ENCODE data around the gene RALBP1.
"Not testable (repeated sequence)": the region's sequence is repeated elsewhere in the genome, so short reads cannot be mapped to it uniquely, and the experiment has no call there.

RALBP1 gene

GRCh38 chr18:9449600-9450414 lies 25.5 kb upstream of the RALBP1 start:
- Histone ChIP-seq H3K9me3 (ENCODE audit: control insufficient read depth, insufficient read depth, low read depth, low read length) (no peaks in the 10 kb centered on the region), H3K4me3 (ENCODE audit: low read depth, low read length) (no peak overlapping the region), H3K36me3 (ENCODE audit: control insufficient read depth in 2 of 2, insufficient read depth in 1 of 2, low read length in 2 of 2) (no peaks in the 10 kb centered on the region), H3K27ac (ENCODE audit: extremely low read depth, low read depth, low read length) (no peak overlapping the region), H3K4me1 (ENCODE audit: control insufficient read depth, insufficient read depth, low read length) (no peaks in the 10 kb centered on the region)
- POLR2A ChIA-PET, result no interaction called here
- no peak for TF ChIP-seq ZNF768 (tag by site-specific recombination; IDR thresholded peaks at IDR 0.05)
- TF ChIP-seq RBAK (tag by site-specific recombination; IDR thresholded peaks at IDR 0.05), result no peak
- TF ChIP-seq ZNF148 (tag by site-specific recombination; IDR thresholded peaks at IDR 0.05; ENCODE audit: borderline replicate concordance), result no peak
- TF ChIP-seq GLI4 (tag by site-specific recombination; IDR thresholded peaks at IDR 0.05), result no peak
- TF ChIP-seq ZNF473 (tag by site-specific recombination; IDR thresholded peaks at IDR 0.05), result no peak
- no peak for TF ChIP-seq ZFP69B (tag by site-specific recombination; IDR thresholded peaks at IDR 0.05)
- TF ChIP-seq ZNF571 (tag by site-specific recombination; IDR thresholded peaks at IDR 0.05), result no peak
- TF ChIP-seq PRDM2 (tag by site-specific recombination; IDR thresholded peaks at IDR 0.05; ENCODE audit: borderline replicate concordance), result no peak
- no peak for TF ChIP-seq ZNF350 (tag by site-specific recombination; IDR thresholded peaks at IDR 0.05)
- TF ChIP-seq TRIM28 (IDR thresholded peaks at IDR 0.05; ENCODE audit: borderline replicate concordance, low read length), result no peak
- no peak for TF ChIP-seq ZNF624 (tag by site-specific recombination; IDR thresholded peaks at IDR 0.05)
- CTCF ChIA-PET, result interaction anchor here (0.6 to 1.3 kb wide), 2 partner anchors 67 to 290 kb away, joined by 4 to 6 read pairs; no protein-coding TSS in a partner anchor

- H3K4me3 ChIP-seq (ENCODE audit: low read depth, low read length); POLR2A ChIA-PET; H3K27ac ChIP-seq (ENCODE audit: extremely low read depth, low read depth, low read length); H3K9me3 ChIP-seq (ENCODE audit: control insufficient read depth, insufficient read depth, low read depth, low read length); H3K4me1 ChIP-seq (ENCODE audit: control insufficient read depth, insufficient read depth, low read length); H3K36me3 ChIP-seq (ENCODE audit: control insufficient read depth in 2 of 2, insufficient read depth in 1 of 2, low read length in 2 of 2): not testable (repeated sequence)
- peak; percentile 45; the same call in 1 of the 2 replicates for TF ChIP-seq ZNF121 (tag by site-specific recombination; IDR thresholded peaks at IDR 0.05)
- CTCF ChIA-PET, result interaction anchor here (0.6 kb wide), 1 partner anchor 128 kb away, joined by 5 read pairs; no protein-coding TSS in a partner anchor
Measured at GRCh38 chr18:9450920-9451319, 24.4 kb upstream of the RALBP1 start.

GRCh38 chr18:9453283-9453682 lies 22.0 kb upstream of the RALBP1 start:
- TF ChIP-seq ZNF571 (tag by site-specific recombination; IDR thresholded peaks at IDR 0.05) (no peak), ZSCAN16 (tag by site-specific recombination; IDR thresholded peaks at IDR 0.05) (no peak)
- ChIA-PET CTCF (no interaction called here), POLR2A (no interaction called here)
- Histone ChIP-seq H3K36me3 (ENCODE audit: control insufficient read depth in 2 of 2, insufficient read depth in 1 of 2, low read length in 2 of 2) (no peaks in the 10 kb centered on the region), H3K27ac (ENCODE audit: extremely low read depth, low read depth, low read length) (no peak overlapping the region), H3K9me3 (ENCODE audit: control insufficient read depth, insufficient read depth, low read depth, low read length) (no peaks in the 10 kb centered on the region), H3K4me3 (ENCODE audit: low read depth, low read length) (no peak overlapping the region), H3K4me1 (ENCODE audit: control insufficient read depth, insufficient read depth, low read length) (no peaks in the 10 kb centered on the region)

Measured in HEK293 (cell line).